HEK293 (cell line): ENCODE measurements around the gene FHIP1B.

Source experiments
- MZF1 ChIP-seq: fragments of 450-650 bp; formaldehyde crosslinking; IDR thresholded peaks from 2 replicates; pipeline ENCODE4 v1.5.1; 2017; ENCODE audit warnings: missing biosample characterization, missing genetic modification characterization, borderline replicate concordance
- ZNF362 ChIP-seq: fragments of 450-650 bp; formaldehyde crosslinking; IDR thresholded peaks from 2 replicates; pipeline ENCODE4 v1.5.1; 2016; ENCODE audit warnings: missing biosample characterization, missing genetic modification characterization
- ZNF658 ChIP-seq: fragments of 450-650 bp; formaldehyde crosslinking; IDR thresholded peaks from 2 replicates; pipeline ENCODE4; 2016; ENCODE audit warnings: missing biosample characterization, missing genetic modification characterization
- TF ChIP-seq, protein P1 (sequence below): fragments of 450-650 bp; formaldehyde crosslinking; IDR thresholded peaks from 2 replicates; pipeline ENCODE4 v1.5.1; 2016; ENCODE audit warnings: missing biosample characterization, missing genetic modification characterization

GRCh38 chr11:6234387-6235107 is at the start of gene FHIP1B:
- TF ChIP-seq, protein P1, sequence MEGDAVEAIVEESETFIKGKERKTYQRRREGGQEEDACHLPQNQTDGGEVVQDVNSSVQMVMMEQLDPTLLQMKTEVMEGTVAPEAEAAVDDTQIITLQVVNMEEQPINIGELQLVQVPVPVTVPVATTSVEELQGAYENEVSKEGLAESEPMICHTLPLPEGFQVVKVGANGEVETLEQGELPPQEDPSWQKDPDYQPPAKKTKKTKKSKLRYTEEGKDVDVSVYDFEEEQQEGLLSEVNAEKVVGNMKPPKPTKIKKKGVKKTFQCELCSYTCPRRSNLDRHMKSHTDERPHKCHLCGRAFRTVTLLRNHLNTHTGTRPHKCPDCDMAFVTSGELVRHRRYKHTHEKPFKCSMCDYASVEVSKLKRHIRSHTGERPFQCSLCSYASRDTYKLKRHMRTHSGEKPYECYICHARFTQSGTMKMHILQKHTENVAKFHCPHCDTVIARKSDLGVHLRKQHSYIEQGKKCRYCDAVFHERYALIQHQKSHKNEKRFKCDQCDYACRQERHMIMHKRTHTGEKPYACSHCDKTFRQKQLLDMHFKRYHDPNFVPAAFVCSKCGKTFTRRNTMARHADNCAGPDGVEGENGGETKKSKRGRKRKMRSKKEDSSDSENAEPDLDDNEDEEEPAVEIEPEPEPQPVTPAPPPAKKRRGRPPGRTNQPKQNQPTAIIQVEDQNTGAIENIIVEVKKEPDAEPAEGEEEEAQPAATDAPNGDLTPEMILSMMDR, result no peak
- TF ChIP-seq ZNF362 (tag by site-specific recombination), result no peak
- TF ChIP-seq ZNF658, result no peak
- TF ChIP-seq MZF1 (tag by site-specific recombination), result no peak
